IPS-11a (cell line): ENCODE data around the gene PRPF39.
"Not testable (repeated sequence)": the region's sequence is repeated elsewhere in the genome, so short reads cannot be mapped to it uniquely, and the experiment has no call there.

Experiments used
- H3K4me3 ChIP-seq: one replicate; pipeline ENCODE4 v1.5.1; 2013; ENCODE audit warnings: low read depth, low read length, control low read depth

Gene PRPF39

GRCh38 chr14:45083976-45084722 is at the start of gene PRPF39:
Gene PRPF39, plus strand, starts transcription at chr14:45084116. Its CDS starts 11,124 bp downstream, at chr14:45095240.
- H3K4me3 ChIP-seq, result peak within 1 kb of the TSS; percentile 91

GRCh38 chr14:45034730-45035129 is 49.2 kb upstream of the PRPF39 start:
- no peak overlapping the region for H3K4me3 ChIP-seq

GRCh38 chr14:45038256-45038655 is 45.7 kb upstream of the PRPF39 start:
- H3K4me3 ChIP-seq, result no peak overlapping the region

GRCh38 chr14:45038865-45039264 is 45.1 kb upstream of the PRPF39 start:
- H3K4me3 ChIP-seq, result no peak overlapping the region

DNA sequence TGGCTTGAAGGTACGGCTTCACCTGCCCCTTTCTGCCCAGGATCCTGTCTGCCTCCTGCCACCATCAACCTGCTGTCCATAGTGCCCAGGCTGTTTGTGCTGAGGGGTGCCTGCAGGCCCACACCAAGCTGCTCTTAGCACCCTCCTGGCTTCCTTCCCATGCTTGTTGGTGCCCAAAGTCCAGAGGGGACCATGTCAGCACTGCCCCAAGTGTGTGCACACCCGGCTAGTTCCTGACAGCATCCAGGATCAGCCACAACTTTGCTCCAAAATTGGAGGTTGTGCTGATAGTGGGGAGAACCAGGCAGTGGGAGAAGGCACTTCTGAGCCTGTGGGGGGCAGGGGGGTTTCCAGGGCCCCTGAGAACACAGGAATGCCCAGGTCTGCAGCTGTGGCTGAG is 44.5 kb upstream of the PRPF39 start:
- H3K4me3 ChIP-seq, result no peak overlapping the region

DNA sequence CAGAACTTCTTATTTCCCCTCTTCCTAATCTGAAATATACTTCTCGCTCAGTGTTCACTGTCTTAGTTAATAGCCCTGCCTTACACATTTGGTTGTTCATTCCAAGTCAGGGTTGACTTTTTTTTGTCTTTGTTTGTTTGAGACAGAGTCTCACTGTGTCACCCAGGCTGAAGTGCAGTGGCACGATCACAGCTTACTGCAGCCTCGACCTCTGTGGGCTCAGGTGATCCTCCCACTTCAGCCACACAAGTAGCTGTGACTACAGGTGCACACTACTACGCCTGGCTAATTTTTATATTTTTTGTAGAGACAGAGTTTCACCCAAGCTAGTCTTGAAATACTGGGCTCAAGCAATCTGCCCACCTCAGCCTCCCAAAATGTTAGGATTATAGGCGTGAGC is 42.3 kb upstream of the PRPF39 start:
- H3K4me3 ChIP-seq, result no peak overlapping the region

GRCh38 chr14:45044638-45045037 is 39.3 kb upstream of the PRPF39 start:
- no peak overlapping the region for H3K4me3 ChIP-seq

DNA sequence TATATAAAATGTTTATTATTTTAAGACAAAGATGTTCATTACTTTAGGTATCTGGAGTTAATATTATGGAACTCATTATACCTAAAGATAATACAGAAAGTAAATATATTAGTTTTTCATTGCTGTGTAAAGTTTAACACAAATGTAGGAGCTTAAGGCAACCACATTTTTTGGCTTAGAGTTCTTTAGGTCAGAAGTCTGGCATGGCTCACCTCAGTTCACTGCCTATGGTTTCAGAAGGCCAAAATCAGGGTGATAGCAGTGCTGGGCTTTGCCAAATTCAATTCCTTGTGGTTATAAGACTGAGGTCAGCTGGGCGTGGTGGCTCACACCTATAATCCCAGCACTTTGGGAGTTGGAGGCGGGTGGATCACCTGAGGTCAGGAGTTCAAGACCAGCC is 35.5 kb upstream of the PRPF39 start:
- H3K4me3 ChIP-seq, result no peak overlapping the region

- no peak overlapping the region for H3K4me3 ChIP-seq
These were observed 32.7 kb upstream of the PRPF39 start for GRCh38 chr14:45051180-45051579.

DNA sequence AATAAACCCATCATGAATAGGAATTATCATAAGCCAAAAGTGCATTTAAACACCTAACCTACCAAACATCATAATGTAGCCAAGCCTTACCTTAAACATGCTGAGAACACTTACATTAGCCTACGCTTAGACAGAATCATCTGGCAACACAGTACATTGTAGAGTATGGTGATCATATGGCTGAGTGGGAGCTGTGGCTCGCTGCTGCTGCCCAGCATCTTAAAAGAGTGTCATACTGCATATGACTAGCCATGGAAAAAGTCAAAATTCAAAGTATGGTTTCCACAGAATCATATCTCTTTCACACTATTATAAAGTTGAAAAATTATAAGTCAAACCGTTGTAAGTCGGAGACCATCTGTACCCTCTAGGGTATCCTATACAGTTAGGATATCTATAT is 32.0 kb upstream of the PRPF39 start:
- H3K4me3 ChIP-seq, result no peak overlapping the region

GRCh38 chr14:45057349-45057748 is 26.6 kb upstream of the PRPF39 start:
- H3K4me3 ChIP-seq, result no peak overlapping the region

GRCh38 chr14:45057881-45058364 is 26.0 kb upstream of the PRPF39 start:
- no peak overlapping the region for H3K4me3 ChIP-seq

GRCh38 chr14:45060551-45060950 is 23.4 kb upstream of the PRPF39 start:
- no peak overlapping the region for H3K4me3 ChIP-seq

DNA sequence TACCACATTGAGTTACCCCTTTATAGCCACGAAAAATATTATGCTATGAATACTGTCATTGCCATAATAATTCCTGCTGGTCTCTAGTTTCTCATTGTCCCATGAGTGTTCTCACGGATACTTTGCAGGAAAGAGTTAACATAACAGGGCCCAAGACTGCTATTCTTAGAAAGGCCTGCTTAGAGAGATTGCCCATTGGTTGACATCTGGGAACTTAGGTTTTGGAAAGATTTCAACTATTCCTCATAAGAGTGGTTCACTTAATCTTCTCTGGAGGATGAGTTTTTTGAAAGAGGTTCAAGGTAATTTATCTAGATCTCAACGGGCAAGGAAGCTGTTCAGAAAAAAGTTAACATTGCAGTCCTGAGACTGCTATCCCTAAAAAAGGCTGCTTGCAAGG is 18.4 kb upstream of the PRPF39 start:
- no peak overlapping the region for H3K4me3 ChIP-seq

DNA sequence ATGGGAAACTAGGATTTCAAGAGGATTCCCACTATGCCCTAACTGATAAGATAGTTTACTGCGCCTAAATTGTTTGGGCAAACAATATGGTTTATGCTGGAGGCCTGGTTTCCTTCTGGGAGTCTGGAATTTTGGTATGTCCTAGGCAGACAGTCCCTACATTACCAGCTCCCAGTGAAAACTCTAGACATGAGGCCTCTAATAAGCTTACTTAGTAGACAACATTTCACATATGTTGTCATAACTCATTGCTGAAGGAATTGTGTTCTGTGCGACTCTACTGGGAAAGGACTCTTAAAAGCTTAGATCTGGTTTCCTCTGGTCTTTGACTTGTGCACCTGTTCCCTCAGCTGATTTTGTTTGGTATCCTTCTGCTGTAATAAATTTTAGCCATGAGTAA is 18.0 kb upstream of the PRPF39 start:
- no peak overlapping the region for H3K4me3 ChIP-seq

GRCh38 chr14:45066667-45067066 is 17.2 kb upstream of the PRPF39 start:
- no peak overlapping the region for H3K4me3 ChIP-seq

GRCh38 chr14:45068396-45068795 is 15.5 kb upstream of the PRPF39 start:
- H3K4me3 ChIP-seq, result no peak overlapping the region

DNA sequence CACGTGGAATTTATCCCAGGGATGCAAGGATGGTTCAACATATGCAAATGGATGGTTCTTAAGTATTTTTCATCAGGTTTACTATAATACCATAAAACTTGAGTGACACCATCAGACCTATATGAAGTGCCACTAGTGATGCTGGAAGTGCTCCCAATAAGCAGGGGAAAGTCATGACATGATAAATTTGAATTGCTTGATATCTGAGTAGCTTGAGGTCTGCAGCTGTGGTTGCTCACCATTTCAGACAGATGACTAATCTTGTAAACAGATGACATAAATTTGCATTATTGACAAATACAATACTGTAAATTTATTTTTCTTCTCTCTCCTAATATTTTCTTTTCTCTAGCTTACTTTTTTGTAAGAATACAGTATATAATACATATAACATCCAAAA is 13.7 kb upstream of the PRPF39 start:
- H3K4me3 ChIP-seq, result no peak overlapping the region

- H3K4me3 ChIP-seq, result no peak overlapping the region
These were observed 11.8 kb upstream of the PRPF39 start for GRCh38 chr14:45072126-45072525.

DNA sequence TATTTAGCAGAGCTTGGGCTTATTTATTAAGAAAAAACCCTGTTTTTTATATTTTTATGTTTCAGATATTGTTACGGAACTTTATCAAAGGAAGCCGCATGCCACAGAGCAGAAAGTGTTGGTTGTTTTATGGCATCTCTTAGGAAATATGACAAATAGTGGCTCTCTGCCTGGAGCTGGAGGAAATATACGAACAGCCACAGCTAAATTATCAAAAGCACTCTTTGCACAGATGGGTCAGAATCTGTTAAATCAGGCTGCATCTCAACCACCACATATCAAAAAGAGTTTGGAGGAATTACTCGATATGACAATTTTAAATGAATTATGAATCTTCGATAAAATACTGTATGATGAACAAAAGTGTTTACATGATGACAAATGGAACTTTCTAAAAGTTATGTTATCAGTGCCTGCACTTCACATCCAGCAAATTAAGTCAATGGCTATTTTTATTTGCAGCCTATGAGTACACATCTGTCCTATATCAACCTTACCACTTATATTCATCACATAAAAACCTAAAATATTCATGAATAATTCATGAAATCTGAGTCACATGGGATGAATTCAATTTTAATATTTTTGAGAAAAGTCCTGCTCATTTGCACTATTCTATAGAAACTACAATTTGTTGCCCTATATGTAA is 10.6 kb upstream of the PRPF39 start:
- H3K4me3 ChIP-seq, result no peak overlapping the region

DNA sequence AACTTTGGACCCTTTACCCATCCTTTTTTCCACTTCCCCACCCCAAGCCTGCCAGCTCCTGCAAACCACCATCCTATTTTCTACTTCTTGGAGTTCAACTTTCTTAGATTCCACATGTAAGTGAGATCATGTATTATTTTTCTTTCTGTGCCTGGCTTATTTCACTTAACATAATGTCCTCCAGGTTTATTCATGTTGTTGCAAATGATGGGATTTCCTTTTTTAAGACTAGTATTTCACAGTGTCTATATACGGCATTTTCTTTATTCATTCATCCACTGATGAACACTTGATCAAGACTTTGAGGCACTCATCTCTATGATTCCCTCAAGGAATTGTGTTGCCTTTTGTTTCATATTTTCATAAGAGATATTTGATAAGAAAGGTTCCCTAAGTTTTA is 5.6 kb upstream of the PRPF39 start:
- H3K4me3 ChIP-seq, result no peak overlapping the region

DNA sequence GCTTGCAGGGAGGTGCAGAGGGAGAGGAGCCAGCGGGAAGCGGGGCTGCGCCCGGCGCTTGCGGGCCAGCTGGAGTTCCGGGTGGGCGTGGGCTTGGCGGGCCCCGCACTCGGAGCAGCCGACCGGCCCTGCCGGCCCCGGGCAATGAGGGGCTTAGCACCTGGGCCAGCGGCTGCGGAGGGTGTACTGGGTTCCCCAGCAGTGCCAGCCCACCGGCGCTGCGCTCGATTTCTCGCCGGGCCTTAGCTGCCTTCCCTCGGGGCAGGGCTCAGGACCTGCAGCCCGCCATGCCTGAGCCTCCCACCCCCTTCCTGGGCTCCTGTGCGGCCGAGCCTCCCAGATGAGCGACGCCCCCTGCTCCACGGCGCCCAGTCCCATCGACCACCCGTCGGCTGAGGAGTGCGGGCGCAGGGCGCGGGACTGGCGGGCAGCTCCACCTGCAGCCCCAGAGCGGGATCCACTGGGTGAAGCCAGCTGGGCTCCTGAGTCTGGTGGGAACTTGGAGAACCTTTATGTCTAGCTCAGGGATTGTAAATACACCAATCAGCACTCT is 3.4 kb upstream of the PRPF39 start:
- not testable (repeated sequence) for H3K4me3 ChIP-seq
